Activated CD4-positive, alpha-beta memory T cell treated with anti-CD3 and anti-CD28 coated beads for 36 hours (primary cell): ENCODE measurements around the gene SULT1E1. TPM values are rescaled to one million over a fixed set of nuclear protein-coding genes. Genes with fewer than 3 reads are reported as not detected.
A peak's percentile ranks its signal among the peaks of the same experiment; 100 is the strongest.
"Not testable (repeated sequence)": the region's sequence is repeated elsewhere in the genome, so short reads cannot be mapped to it uniquely, and the experiment has no call there.

ENCODE experiments used
- CTCF ChIA-PET: fragments of 350-600 bp; sonication (Branson Sonifier 250); formaldehyde crosslinking; loops from one replicate; lab custom pipeline; 2021; ENCODE audit warnings: antibody characterized with exemption, inconsistent platforms; lab: Charles Lee
- POLR2A ChIA-PET: fragments of 350-600 bp; sonication (Branson Sonifier 250); formaldehyde crosslinking; loops from one replicate; lab custom pipeline; 2021; ENCODE audit warnings: antibody characterized with exemption; lab: Charles Lee
- DNase-seq: peaks from one replicate; pipeline ENCODE4 v3.0.0-alpha.2; 2020
- H3K27ac Mint-ChIP-seq: one replicate; pipeline ENCODE4 v1.8.0; 2021; ENCODE audit warnings: mixed read lengths
- H3K27me3 Mint-ChIP-seq: one replicate; pipeline ENCODE4 v1.8.0; 2021; ENCODE audit warnings: mixed read lengths
- H3K36me3 Mint-ChIP-seq: one replicate; pipeline ENCODE4 v1.8.0; 2021; ENCODE audit warnings: mixed read lengths
- H3K4me1 Mint-ChIP-seq: one replicate; pipeline ENCODE4 v1.8.0; 2021; ENCODE audit warnings: low read depth, mixed read lengths
- H3K4me3 Mint-ChIP-seq: one replicate; pipeline ENCODE4 v1.8.0; 2021; ENCODE audit warnings: mild to moderate bottlenecking, mixed read lengths
- H3K9me3 Mint-ChIP-seq: one replicate; pipeline ENCODE4 v1.8.0; 2021; ENCODE audit warnings: mixed read lengths
- intact Hi-C: fragments of 100-400 bp; cut with micrococcal nuclease; formaldehyde crosslinking; loops from one replicate; pipeline ENCODE4 v1.15.1; 2023
- total RNA-seq, 2 experiments: library from RNA; stranded (reverse); gene quantifications; one replicate each; pipeline ENCODE4 v1.2.3, GENCODE V29; 2021

Gene SULT1E1
- total RNA-seq, 2 experiments from 2014 or later: not detected

DNA sequence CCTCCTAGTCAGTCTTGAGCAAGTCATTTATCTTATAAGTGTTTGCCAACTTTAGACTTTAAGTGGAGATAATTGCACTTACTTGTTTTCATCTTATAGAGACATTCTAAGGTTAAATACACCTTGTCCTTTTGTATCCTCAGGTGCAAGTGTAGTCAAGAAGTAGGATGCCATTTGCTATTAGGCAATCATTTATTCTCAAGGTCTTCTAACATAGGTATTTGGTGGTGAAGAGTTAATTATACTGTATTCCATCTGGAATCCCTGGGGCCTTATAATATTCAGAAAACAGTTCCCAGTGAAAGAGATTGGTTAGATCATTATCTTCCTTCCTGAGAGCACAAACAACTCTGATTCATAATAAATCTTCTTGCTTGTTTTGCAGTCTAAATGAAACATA is 23.7 kb downstream of the SULT1E1 start:
- Mint-ChIP-seq H3K4me3 (no peak overlapping the region), H3K36me3 (no peaks in the 10 kb centered on the region), H3K4me1 (peaks cover 5% of the 10 kb centered on the region), H3K27me3 (no peaks in the 10 kb centered on the region), H3K9me3 (no peaks in the 10 kb centered on the region), H3K27ac (no peak overlapping the region)
- POLR2A ChIA-PET: no interaction called here
- CTCF ChIA-PET: no interaction called here
- DNase-seq: no peak
- intact Hi-C loops: no loop called here

DNA sequence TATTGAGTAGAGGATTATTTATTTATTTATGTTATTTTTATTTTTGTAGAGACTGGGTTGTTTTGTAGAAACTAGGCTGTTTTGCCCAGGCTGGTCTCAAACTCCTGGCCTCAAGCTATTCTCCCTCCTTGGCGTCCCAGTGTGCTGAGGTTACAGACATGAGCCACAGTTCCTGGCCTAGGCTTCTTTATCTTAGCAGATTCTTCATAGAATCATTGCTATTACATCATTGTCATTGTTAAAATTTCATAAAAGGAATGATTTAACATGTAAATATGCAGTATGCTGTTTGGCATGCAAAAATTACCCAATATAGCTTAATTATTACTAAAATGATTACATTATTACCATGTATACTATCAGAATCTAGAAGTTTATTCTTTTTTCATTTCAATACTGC is 24.2 kb downstream of the SULT1E1 start:
- no peaks in the 10 kb centered on the region for H3K36me3 Mint-ChIP-seq
- intact Hi-C loops: no loop called here
- H3K4me3 Mint-ChIP-seq: no peak overlapping the region
- peaks cover 5% of the 10 kb centered on the region for H3K4me1 Mint-ChIP-seq
- CTCF ChIA-PET: no interaction called here
- no peak overlapping the region for H3K27ac Mint-ChIP-seq
- no peak for DNase-seq
- POLR2A ChIA-PET: no interaction called here
- H3K27me3 Mint-ChIP-seq: no peaks in the 10 kb centered on the region
- no peaks in the 10 kb centered on the region for H3K9me3 Mint-ChIP-seq

DNA sequence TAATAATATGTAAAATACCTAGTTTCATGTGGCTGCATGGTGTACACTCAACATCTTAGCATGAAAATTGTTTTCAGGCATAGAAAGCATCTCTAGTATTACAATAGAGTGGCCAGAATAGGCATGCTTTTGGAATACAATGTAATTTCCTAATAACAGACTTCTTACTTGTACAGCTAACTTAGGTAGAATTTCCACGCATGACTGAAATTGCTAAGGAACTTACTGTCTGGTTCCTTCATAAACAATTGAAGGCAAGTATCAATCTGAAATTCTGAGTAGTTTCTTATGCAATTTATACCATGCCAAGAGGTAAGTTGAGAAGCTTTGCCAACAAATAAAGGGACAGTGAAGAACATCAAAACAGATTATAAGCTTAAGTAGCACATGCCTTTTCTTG is 26.7 kb downstream of the SULT1E1 start:
- CTCF ChIA-PET: interaction anchor here (1.6 kb wide), 1 partner anchor 10 kb away, joined by 4 read pairs; no protein-coding TSS in a partner anchor
- Mint-ChIP-seq H3K27ac (no peak overlapping the region), H3K9me3 (no peaks in the 10 kb centered on the region), H3K4me3 (no peak overlapping the region), H3K36me3 (no peaks in the 10 kb centered on the region), H3K4me1 (peaks cover 5% of the 10 kb centered on the region), H3K27me3 (no peaks in the 10 kb centered on the region)
- POLR2A ChIA-PET: no interaction called here
- intact Hi-C loops: no loop called here
- no peak for DNase-seq

DNA sequence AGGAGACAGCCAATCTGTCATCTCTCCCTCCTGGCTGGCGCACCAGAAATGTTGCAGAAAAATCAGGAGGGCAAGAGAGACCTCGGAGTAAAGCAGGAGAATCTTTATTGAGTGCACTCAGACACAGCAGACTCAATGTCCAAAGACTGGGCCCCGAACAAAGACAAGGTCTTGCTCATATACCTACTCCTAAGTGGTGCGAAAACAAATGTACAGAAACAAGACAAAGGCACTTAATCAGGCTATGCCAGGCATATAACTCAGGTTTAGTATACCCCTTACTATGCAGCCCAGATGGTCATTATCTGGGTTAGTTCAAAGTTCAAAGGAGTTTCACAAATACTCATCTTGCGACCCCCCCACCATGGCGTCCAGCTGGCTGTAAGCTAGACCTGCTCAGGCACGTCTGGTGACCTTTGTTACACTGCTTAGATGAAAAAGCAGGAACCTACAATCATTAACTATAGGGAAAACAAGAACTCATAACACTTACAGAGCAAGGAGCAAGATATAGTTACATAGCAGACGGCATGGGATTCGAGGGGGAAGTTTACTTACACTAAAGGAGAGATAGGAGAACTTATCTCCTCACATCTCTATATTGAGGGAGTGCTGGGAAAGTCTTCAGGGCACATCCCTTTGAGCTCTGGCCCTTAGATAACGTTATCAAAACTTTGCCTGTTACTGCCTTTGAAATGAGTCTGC is 27.5 kb downstream of the SULT1E1 start:
- ChIA-PET POLR2A (no interaction called here), CTCF (interaction anchor here (1.6 kb wide), 1 partner anchor 9 kb away, joined by 4 read pairs; no protein-coding TSS in a partner anchor)
- Mint-ChIP-seq H3K4me3 (no peak overlapping the region), H3K27ac (no peak overlapping the region), H3K9me3 (no peaks in the 10 kb centered on the region), H3K36me3 (no peaks in the 10 kb centered on the region), H3K27me3 (no peaks in the 10 kb centered on the region), H3K4me1 (peaks cover 5% of the 10 kb centered on the region)
- no peak for DNase-seq
- intact Hi-C loops: no loop called here

DNA sequence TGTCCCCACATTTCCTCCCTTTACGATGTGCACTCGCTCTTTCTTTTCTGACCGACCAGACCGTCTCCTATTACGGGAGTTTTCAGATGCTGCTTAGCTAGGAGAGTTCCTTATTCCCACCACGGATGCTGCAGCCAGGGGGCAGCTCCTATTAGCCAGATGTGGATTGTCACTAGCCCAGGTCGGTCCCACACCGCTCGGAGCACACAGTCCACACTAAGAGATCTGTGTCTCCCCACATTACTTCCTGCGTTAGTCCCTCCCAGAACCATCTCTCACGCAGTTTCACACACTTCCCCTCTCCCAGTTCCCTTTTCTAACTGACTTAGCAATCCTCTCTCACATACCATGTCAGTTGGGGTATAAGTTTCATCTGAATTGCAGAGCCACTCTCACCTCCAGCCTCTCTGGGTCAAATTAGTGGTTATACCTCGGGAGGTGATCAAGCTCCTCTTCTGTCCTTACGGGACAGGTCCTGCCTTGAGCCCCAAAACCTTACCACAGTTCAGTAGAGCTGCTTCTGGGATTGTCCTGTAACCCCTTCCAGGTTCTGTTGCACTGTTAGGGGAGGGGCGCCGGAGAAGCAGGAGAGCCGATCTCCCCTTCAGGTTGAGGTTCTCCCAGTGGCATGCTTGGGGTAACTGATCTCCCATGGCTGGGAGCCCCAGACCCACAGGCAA is 28.2 kb downstream of the SULT1E1 start:
- Mint-ChIP-seq H3K9me3 (no peaks in the 10 kb centered on the region), H3K4me3 (peak overlapping the region; percentile 46), H3K4me1 (peaks cover 5% of the 10 kb centered on the region), H3K27me3 (no peaks in the 10 kb centered on the region), H3K36me3 (no peaks in the 10 kb centered on the region), H3K27ac (no peak overlapping the region)
- intact Hi-C loops: no loop called here
- ChIA-PET CTCF (interaction anchor here (1.0 kb wide), 1 partner anchor 49 kb away, joined by 3 read pairs; no protein-coding TSS in a partner anchor), POLR2A (no interaction called here)
- no peak for DNase-seq

DNA sequence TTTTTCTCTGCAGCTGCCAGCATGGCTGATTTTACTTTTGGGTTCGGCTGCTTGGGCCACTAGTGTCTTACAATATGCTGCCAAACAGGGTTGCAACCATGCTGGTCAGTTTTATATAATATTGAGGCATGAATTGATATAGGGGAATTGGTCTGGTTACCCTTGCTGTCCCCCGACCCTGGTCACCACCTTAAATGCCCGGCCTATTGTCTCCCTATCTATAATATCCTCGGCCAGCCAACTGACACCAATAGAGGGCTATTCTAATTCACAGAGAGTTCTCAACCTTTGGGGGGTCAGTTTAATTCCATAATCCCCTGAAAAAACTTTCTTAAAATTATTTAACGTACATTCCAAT is 28.7 kb downstream of the SULT1E1 start:
- no peak overlapping the region for H3K4me3 Mint-ChIP-seq
- H3K9me3 Mint-ChIP-seq: no peaks in the 10 kb centered on the region
- no peak for DNase-seq
- H3K27me3 Mint-ChIP-seq: no peaks in the 10 kb centered on the region
- no peaks in the 10 kb centered on the region for H3K36me3 Mint-ChIP-seq
- ChIA-PET CTCF (interaction anchor here (0.6 to 1.0 kb wide), 2 partner anchors 12 to 49 kb away, joined by 3 read pairs; no protein-coding TSS in a partner anchor), POLR2A (no interaction called here)
- peaks cover 5% of the 10 kb centered on the region for H3K4me1 Mint-ChIP-seq
- H3K27ac Mint-ChIP-seq: no peak overlapping the region
- intact Hi-C loops: no loop called here

DNA sequence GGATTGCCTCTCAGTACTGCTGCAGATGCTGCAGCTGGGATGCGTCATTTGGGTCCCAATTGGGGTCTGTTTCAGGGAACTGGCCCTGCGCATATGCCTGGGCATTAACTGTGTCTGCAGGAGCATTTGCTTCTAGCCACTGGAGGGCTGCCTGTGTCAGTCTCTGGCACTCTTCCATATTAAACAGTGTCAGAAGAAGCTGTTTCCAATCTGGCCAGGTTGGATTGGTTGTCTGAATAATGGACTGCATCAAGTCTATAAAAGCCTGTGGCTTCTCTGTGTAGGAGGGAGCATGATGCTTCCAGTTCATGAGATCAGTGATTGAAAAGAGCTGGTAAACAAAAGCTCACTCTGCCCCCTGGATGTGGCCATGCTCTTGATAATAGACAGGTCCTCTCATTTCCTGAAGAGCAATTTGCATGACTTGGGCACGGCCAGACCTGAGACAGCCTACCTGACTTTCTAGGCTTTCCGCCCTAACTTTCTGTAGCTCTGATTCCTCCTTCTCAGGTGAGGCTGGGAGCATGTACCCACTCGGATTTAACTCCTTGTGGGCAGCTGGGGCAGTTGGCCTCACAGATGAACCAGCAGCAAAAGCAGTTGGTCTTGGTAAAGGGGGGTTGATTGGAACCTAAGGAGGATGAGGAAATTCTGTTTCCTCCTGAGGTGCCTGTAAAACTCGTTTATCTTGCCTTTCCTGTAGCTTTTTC is 29.2 kb downstream of the SULT1E1 start:
- Mint-ChIP-seq H3K27me3 (no peaks in the 10 kb centered on the region), H3K36me3 (no peaks in the 10 kb centered on the region), H3K4me1 (peaks cover 5% of the 10 kb centered on the region), H3K4me3 (no peak overlapping the region), H3K27ac (no peak overlapping the region), H3K9me3 (no peaks in the 10 kb centered on the region)
- intact Hi-C loops: no loop called here
- ChIA-PET POLR2A (no interaction called here), CTCF (interaction anchor here (0.6 kb wide), 1 partner anchor 12 kb away, joined by 3 read pairs; no protein-coding TSS in a partner anchor)
- no peak for DNase-seq

DNA sequence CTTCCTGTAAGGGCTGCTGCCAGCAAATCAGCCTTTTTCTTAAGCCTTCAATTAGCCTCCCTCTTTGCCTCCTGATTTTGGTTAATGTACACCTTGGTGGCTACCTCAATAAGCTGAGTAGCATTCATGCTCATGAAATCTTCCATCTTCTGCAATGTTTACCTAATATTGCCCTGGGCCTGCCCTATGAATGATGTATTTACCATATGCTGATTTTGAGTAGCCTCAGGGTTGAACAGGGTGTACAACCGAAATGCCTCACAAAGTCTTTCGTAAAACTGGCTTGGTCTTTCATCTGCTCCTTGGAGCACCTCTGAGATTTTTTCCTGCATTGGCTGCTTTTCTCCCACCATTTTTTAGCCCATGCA is 29.8 kb downstream of the SULT1E1 start:
- Mint-ChIP-seq H3K27ac (no peak overlapping the region), H3K36me3 (no peaks in the 10 kb centered on the region), H3K4me3 (no peak overlapping the region), H3K9me3 (no peaks in the 10 kb centered on the region), H3K27me3 (no peaks in the 10 kb centered on the region), H3K4me1 (peaks cover 5% of the 10 kb centered on the region)
- ChIA-PET CTCF (no interaction called here), POLR2A (no interaction called here)
- intact Hi-C loops: no loop called here
- no peak for DNase-seq

DNA sequence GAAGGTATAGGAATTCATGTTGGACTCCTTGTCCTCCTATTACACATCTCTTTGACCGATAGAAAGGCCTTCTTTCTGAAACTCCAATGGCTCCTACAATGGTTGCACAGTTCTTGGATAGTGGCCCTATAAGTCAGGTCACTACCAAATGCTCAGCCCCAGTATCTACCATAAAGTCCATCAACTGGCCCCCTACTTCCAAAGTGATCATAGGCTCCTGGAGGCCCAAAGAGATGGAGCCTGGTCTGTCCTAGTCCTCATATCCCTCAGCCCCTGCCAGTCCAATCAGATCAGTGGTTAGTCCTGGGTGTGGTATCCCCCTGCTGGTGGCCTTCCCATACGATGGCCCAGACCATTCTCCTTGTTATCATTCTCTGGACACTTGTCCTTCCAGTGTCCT is 30.3 kb downstream of the SULT1E1 start:
- intact Hi-C loops: no loop called here
- no peak overlapping the region for H3K4me3 Mint-ChIP-seq
- H3K27ac Mint-ChIP-seq: no peak overlapping the region
- no peak for DNase-seq
- POLR2A ChIA-PET: no interaction called here
- H3K27me3 Mint-ChIP-seq: no peaks in the 10 kb centered on the region
- CTCF ChIA-PET: no interaction called here
- no peaks in the 10 kb centered on the region for H3K9me3 Mint-ChIP-seq
- peaks cover 5% of the 10 kb centered on the region for H3K4me1 Mint-ChIP-seq
- H3K36me3 Mint-ChIP-seq: no peaks in the 10 kb centered on the region

DNA sequence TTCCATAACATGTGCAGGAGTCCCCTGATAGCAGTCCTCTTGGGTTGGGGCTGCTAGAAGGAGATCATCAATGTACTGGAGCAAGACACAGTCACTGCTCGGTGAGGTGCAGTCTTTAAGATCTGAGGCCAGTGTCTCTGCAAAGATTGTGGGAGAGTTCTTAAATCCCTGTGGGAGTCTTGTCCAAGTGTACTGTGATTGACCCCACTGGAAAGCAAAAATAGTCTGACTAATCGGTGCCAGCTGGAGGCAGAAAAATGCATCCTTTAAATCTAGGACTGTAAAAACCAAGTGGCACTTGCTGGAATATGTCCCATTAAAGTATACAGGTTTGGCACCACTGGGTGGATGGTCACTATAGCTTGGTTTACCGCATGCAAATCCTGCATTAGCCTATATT is 31.1 kb downstream of the SULT1E1 start:
- CTCF ChIA-PET: no interaction called here
- DNase-seq: no peak
- peaks cover 5% of the 10 kb centered on the region for H3K4me1 Mint-ChIP-seq
- H3K9me3 Mint-ChIP-seq: no peaks in the 10 kb centered on the region
- POLR2A ChIA-PET: no interaction called here
- H3K36me3 Mint-ChIP-seq: no peaks in the 10 kb centered on the region
- intact Hi-C loops: no loop called here
- H3K27ac Mint-ChIP-seq: no peak overlapping the region
- H3K4me3 Mint-ChIP-seq: no peak overlapping the region
- no peaks in the 10 kb centered on the region for H3K27me3 Mint-ChIP-seq

DNA sequence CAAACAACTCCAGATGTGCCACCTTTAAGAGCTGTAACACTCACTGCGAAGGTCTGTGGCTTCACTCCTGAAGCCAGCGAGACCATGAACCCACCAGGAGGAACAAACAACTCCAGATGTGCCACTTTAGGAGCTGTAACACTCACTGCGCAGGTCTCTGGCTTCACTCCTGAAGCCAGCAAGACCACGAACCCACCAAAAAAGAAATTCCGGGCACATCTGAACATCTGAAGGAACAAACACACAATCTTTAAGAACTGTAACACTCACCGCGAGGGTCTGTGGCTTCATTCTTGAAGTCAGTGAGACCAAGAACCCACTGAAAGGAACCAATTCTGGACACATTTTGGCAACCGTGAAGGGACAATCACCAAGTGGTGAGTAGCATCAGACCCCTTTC is 34.9 kb downstream of the SULT1E1 start:
- POLR2A ChIA-PET, DNase-seq, CTCF ChIA-PET, H3K36me3 Mint-ChIP-seq, H3K4me1 Mint-ChIP-seq, H3K27ac Mint-ChIP-seq, H3K9me3 Mint-ChIP-seq, H3K27me3 Mint-ChIP-seq, H3K4me3 Mint-ChIP-seq, intact Hi-C loops: not testable (repeated sequence)

DNA sequence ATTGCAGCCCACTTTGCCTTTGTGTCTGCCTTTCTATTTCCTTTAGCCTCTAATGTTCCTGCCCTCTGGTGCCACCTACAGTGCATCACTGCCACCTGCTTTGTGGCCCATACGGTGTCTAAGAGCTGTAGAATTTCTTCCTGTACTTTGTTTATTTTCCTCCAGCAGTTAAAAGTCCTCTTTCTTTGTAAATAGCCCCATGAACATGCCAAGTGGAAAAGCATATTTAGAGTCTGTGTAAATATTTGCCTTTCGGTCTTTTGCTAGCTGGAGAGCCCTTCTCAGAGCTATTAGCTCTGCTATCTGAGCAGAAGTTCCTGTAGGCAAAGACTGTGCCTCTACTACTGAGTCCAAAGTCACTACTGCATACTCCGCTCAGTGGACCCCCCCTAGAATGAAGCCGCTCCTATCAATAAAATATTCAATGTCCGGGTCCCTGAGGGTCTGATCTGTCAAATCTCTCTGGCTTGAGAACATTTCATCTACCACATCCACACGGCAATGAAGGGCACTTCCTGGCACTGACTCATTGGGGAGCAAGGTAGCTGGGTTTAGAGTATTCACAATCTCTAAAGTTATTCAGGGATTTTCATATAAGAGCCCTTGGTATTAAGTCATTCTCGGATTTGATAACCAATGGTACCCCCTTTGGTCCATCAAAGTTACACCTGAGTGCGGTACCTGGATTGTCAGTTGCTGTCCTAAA is 36.3 kb downstream of the SULT1E1 start:
- POLR2A ChIA-PET: no interaction called here
- Mint-ChIP-seq H3K4me3 (no peak overlapping the region), H3K27me3 (no peaks in the 10 kb centered on the region), H3K27ac (no peak overlapping the region), H3K36me3 (no peaks in the 10 kb centered on the region), H3K4me1 (peaks cover 2% of the 10 kb centered on the region), H3K9me3 (no peaks in the 10 kb centered on the region)
- peak; percentile 55 for DNase-seq
- intact Hi-C loops: loop anchor here (1.0 to 5.0 kb wide), 3 partner anchors 57 to 359 kb away; no protein-coding TSS in a partner anchor
- CTCF ChIA-PET: interaction anchor here (0.7 to 1.4 kb wide), 8 partner anchors 10 to 139 kb away, joined by 3 to 6 read pairs (median 3); no protein-coding TSS in a partner anchor
